Mesenchymal stem cell (in vitro differentiated cells and primary cell): Measurements from ENCODE around the gene ATF4.

Experiments used
- DNase-seq: peaks from one replicate; pipeline ENCODE4 v3.0.0-alpha.2; 2013
- H2AFZ ChIP-seq: one replicate; pipeline ENCODE4 v1.6.1; 2013; ENCODE audit warnings: low read depth, mild to moderate bottlenecking, control low read depth, inconsistent platforms, low read length, moderate library complexity
- H2AK5ac ChIP-seq: 2 replicates; pipeline ENCODE4 v1.6.1; 2013; ENCODE audit warnings: low read length, moderate library complexity, mild to moderate bottlenecking, inconsistent platforms; ENCODE audit not compliant: severe bottlenecking
- H2BK120ac ChIP-seq: one replicate; pipeline ENCODE4 v1.6.1; 2013; ENCODE audit warnings: low read depth, mild to moderate bottlenecking, inconsistent platforms, low read length, moderate library complexity
- H2BK12ac ChIP-seq, 2 experiments: one replicate each; pipeline ENCODE4 v1.6.1; 2013; ENCODE audit warnings: inconsistent platforms in 2 of 2, low read length in 2 of 2, mild to moderate bottlenecking in 2 of 2, moderate library complexity in 2 of 2, control low read depth in 1 of 2
- H2BK15ac ChIP-seq: one replicate; pipeline ENCODE4 v1.6.1; 2013; ENCODE audit warnings: mild to moderate bottlenecking, low read depth, inconsistent platforms; ENCODE audit not compliant: poor library complexity, severe bottlenecking
- H2BK5ac ChIP-seq: 2 replicates; pipeline ENCODE4 v1.6.1; 2013; ENCODE audit warnings: low read depth, mild to moderate bottlenecking, low read length, control low read depth, inconsistent platforms; ENCODE audit not compliant: poor library complexity, severe bottlenecking
- H3K14ac ChIP-seq, 2 experiments: one replicate each; pipeline ENCODE4 v1.6.1; 2013; ENCODE audit warnings: inconsistent platforms in 2 of 2, low read length in 2 of 2, control low read depth in 1 of 2, mild to moderate bottlenecking in 1 of 2, moderate library complexity in 1 of 2
- H3K18ac ChIP-seq, 2 experiments: one replicate each; pipeline ENCODE4 v1.6.1; 2013; ENCODE audit warnings: inconsistent platforms in 2 of 2, low read length in 2 of 2, control low read depth in 1 of 2, low read depth in 1 of 2, mild to moderate bottlenecking in 1 of 2
- H3K23ac ChIP-seq, 2 experiments: one replicate each; pipeline ENCODE4 v1.6.1; 2013; ENCODE audit warnings: inconsistent platforms in 2 of 2, low read length in 2 of 2, mild to moderate bottlenecking in 2 of 2, moderate library complexity in 2 of 2, control low read depth in 1 of 2
- H3K27ac ChIP-seq: 2 replicates; pipeline ENCODE4 v1.5.1; 2013; ENCODE audit warnings: mild to moderate bottlenecking, moderate library complexity, low read length, control low read depth, inconsistent platforms; ENCODE audit not compliant: poor library complexity, severe bottlenecking
- H3K27me3 ChIP-seq, 2 experiments: 2 replicates each; pipeline versions ENCODE4 v1.6.1 to v1.7.0; 2013; ENCODE audit warnings: low read length in 2 of 2, mild to moderate bottlenecking in 2 of 2, moderate library complexity in 2 of 2, control low read depth in 1 of 2, inconsistent platforms in 1 of 2; ENCODE audit not compliant: control insufficient read depth in 1 of 2, insufficient read depth in 1 of 2
- H3K36me3 ChIP-seq, 2 experiments: 2 replicates each; pipeline versions ENCODE4 v1.6.1 to v1.7.0; 2013; ENCODE audit warnings: low read length in 2 of 2, control low read depth in 1 of 2, inconsistent platforms in 1 of 2, low read depth in 1 of 2, mild to moderate bottlenecking in 1 of 2; ENCODE audit not compliant: insufficient read depth in 2 of 2, control insufficient read depth in 1 of 2
- H3K4ac ChIP-seq, 2 experiments: one replicate each; pipeline ENCODE4 v1.6.1; 2013; ENCODE audit warnings: inconsistent platforms in 2 of 2, low read length in 2 of 2, mild to moderate bottlenecking in 2 of 2, moderate library complexity in 2 of 2, control low read depth in 1 of 2, low read depth in 1 of 2
- H3K4me1 ChIP-seq: 2 replicates; pipeline ENCODE4 v1.6.1; 2013; ENCODE audit warnings: low read depth, low read length, control low read depth; ENCODE audit not compliant: control insufficient read depth, insufficient read depth
- H3K4me2 ChIP-seq: 2 replicates; pipeline ENCODE4 v1.6.1; 2013; ENCODE audit warnings: low read length, mild to moderate bottlenecking, inconsistent platforms; ENCODE audit not compliant: poor library complexity, severe bottlenecking
- H3K4me3 ChIP-seq, 2 experiments: 2 replicates each; pipeline versions ENCODE4 v1.5.1 to v1.7.0; 2013; ENCODE audit warnings: low read length in 2 of 2, mild to moderate bottlenecking in 2 of 2, control low read depth in 1 of 2, low read depth in 1 of 2; ENCODE audit not compliant: insufficient read depth in 1 of 2
- H3K79me1 ChIP-seq: replicated peaks from 2 replicates; pipeline ENCODE4 v1.6.1; 2013; ENCODE audit warnings: mild to moderate bottlenecking, control low read depth, low read length, inconsistent platforms; ENCODE audit not compliant: poor library complexity, severe bottlenecking
- H3K9ac ChIP-seq: 2 replicates; pipeline ENCODE4 v1.7.0; 2013; ENCODE audit warnings: mild to moderate bottlenecking, low read length, moderate library complexity
- H3K9me3 ChIP-seq: 2 replicates; pipeline ENCODE4 v1.7.0; 2013; ENCODE audit warnings: mild to moderate bottlenecking, low read length; ENCODE audit not compliant: control insufficient read depth
- H4K8ac ChIP-seq: one replicate; pipeline ENCODE4 v1.6.1; 2013; ENCODE audit warnings: inconsistent platforms, mild to moderate bottlenecking, low read length, moderate library complexity
- H4K91ac ChIP-seq: one replicate; pipeline ENCODE4 v1.6.1; 2013; ENCODE audit warnings: mild to moderate bottlenecking, low read length, inconsistent platforms
- WGBS: methylation state at CpG from one replicate; pipeline ENCODE4 v1.1.7; 2013; ENCODE audit warnings: mixed read lengths; 5-methylcytosine and 5-hydroxymethylcytosine counted together

The ATF4 gene

GRCh38 chr22:39537975-39538374 lies 17.6 kb downstream of the ATF4 start:
- Histone ChIP-seq H3K79me1 (no peaks in the 10 kb centered on the region), H3K9ac (no peak overlapping the region), H3K23ac (no peak overlapping the region), H4K8ac (no peak overlapping the region), H3K4me1 (peaks cover 11% of the 10 kb centered on the region), H3K36me3 (no peaks in the 10 kb centered on the region), H3K4me2 (no peak overlapping the region), H3K18ac (no peak overlapping the region), H3K9me3 (no peaks in the 10 kb centered on the region), H2BK120ac (no peak overlapping the region), H2AK5ac (no peak overlapping the region), H3K14ac (no peak overlapping the region), H3K4me3 (no peak overlapping the region), H2AFZ (no peak overlapping the region), H4K91ac (no peak overlapping the region), H3K4ac (no peak overlapping the region), H3K27me3 (peaks cover 36 to 44% of the 10 kb centered on the region in 2 experiments), H2BK12ac (no peak overlapping the region), H2BK15ac (peak overlapping the region; percentile 17), H2BK5ac (no peak overlapping the region), H3K27ac (no peak overlapping the region)
- 46% methylated on average over 1 of the region's 2 CpGs for WGBS
- DNase-seq: no peak

- Histone ChIP-seq H3K23ac (no peak overlapping the region), H3K27me3 (peaks cover 44 to 63% of the 10 kb centered on the region in 2 experiments), H4K8ac (no peak overlapping the region), H2AFZ (no peak overlapping the region), H3K27ac (no peak overlapping the region), H2AK5ac (no peak overlapping the region), H3K4me3 (no peak overlapping the region), H3K9me3 (no peaks in the 10 kb centered on the region), H3K9ac (no peak overlapping the region), H2BK120ac (no peak overlapping the region), H3K79me1 (no peaks in the 10 kb centered on the region), H3K36me3 (no peaks in the 10 kb centered on the region), H3K14ac (no peak overlapping the region), H3K4me2 (no peak overlapping the region), H3K4me1 (peaks cover 10% of the 10 kb centered on the region), H3K4ac (no peak overlapping the region), H4K91ac (no peak overlapping the region), H2BK5ac (no peak overlapping the region), H2BK12ac (no peak overlapping the region), H3K18ac (no peak overlapping the region), H2BK15ac (no peak overlapping the region)
- peak; percentile 38 for DNase-seq
- 48% methylated on average over 6 of the region's 11 CpGs for WGBS
These were observed 22.7 kb downstream of the ATF4 start for GRCh38 chr22:39543095-39543494.

GRCh38 chr22:39545386-39546365 lies 25.3 kb downstream of the ATF4 start:
- Histone ChIP-seq H2BK120ac (no peak overlapping the region), H3K27ac (no peak overlapping the region), H3K4me1 (peaks cover 9% of the 10 kb centered on the region), H3K9ac (no peak overlapping the region), H2AFZ (no peak overlapping the region), H3K27me3 (peaks cover 54 to 73% of the 10 kb centered on the region in 2 experiments), H3K9me3 (no peaks in the 10 kb centered on the region), H4K91ac (no peak overlapping the region), H3K4ac (no peak overlapping the region), H3K18ac (no peak overlapping the region), H2BK12ac (no peak overlapping the region), H2AK5ac (no peak overlapping the region), H3K79me1 (no peaks in the 10 kb centered on the region), H3K14ac (no peak overlapping the region), H3K23ac (no peak overlapping the region), H2BK5ac (no peak overlapping the region), H3K4me2 (no peak overlapping the region), H2BK15ac (peak overlapping the region; percentile 4), H3K4me3 (no peak overlapping the region), H3K36me3 (no peaks in the 10 kb centered on the region), H4K8ac (no peak overlapping the region)
- WGBS: 40% methylated on average over 34 of the region's 39 CpGs
- peak; percentile 54 for DNase-seq

GRCh38 chr22:39546889-39547586 lies 26.7 kb downstream of the ATF4 start:
- H4K8ac ChIP-seq: no peak overlapping the region
- no peak overlapping the region for H2BK15ac ChIP-seq
- H3K79me1 ChIP-seq: no peaks in the 10 kb centered on the region
- H3K9ac ChIP-seq: no peak overlapping the region
- no peak overlapping the region for H3K23ac ChIP-seq
- H3K4me1 ChIP-seq: peaks cover 9% of the 10 kb centered on the region
- H3K36me3 ChIP-seq: no peaks in the 10 kb centered on the region
- WGBS: 50% methylated on average over 4 of the region's 5 CpGs
- H2BK5ac ChIP-seq: no peak overlapping the region
- no peak overlapping the region for H3K18ac ChIP-seq
- no peak overlapping the region for H3K4ac ChIP-seq
- H3K27ac ChIP-seq: no peak overlapping the region
- DNase-seq: peak; percentile 53
- no peak overlapping the region for H2BK12ac ChIP-seq
- no peak overlapping the region for H2AK5ac ChIP-seq
- H3K27me3 ChIP-seq: peaks cover 56 to 74% of the 10 kb centered on the region in 2 experiments
- H4K91ac ChIP-seq: no peak overlapping the region
- H2AFZ ChIP-seq: no peak overlapping the region
- no peak overlapping the region for H3K4me2 ChIP-seq
- H3K9me3 ChIP-seq: no peaks in the 10 kb centered on the region
- no peak overlapping the region for H3K14ac ChIP-seq
- H2BK120ac ChIP-seq: no peak overlapping the region
- H3K4me3 ChIP-seq: no peak overlapping the region
